HepG2 (cell line): ENCODE data around the gene RPL26. TPM values are rescaled to one million over a fixed set of nuclear protein-coding genes. Genes with fewer than 3 reads are reported as not detected.

Experiments
- ARNT ChIP-seq: fragments of 450-650 bp; IDR thresholded peaks from 2 replicates; pipeline ENCODE4 v1.6.1; 2017
- KDM4B ChIP-seq: sonication (generic); formaldehyde crosslinking; IDR thresholded peaks from 2 replicates; pipeline ENCODE4 v1.4.0; 2020; ENCODE audit warnings: missing genetic modification reagents
- POLR2AphosphoS5 ChIP-seq: IDR thresholded peaks from 2 replicates; pipeline ENCODE4 v1.6.1; 2012; ENCODE audit warnings: low read depth, low read length
- PRPF4 ChIP-seq: fragments of 200-400 bp; formaldehyde crosslinking; IDR thresholded peaks from 2 replicates; pipeline ENCODE4 v1.6.1; 2016; ENCODE audit warnings: low read length, low read depth; ENCODE audit not compliant: poor library complexity, severe bottlenecking
- RNF219 ChIP-seq: sonication (generic); formaldehyde crosslinking; IDR thresholded peaks from 2 replicates; pipeline ENCODE4 v1.5.0; 2020; ENCODE audit warnings: mild to moderate bottlenecking, missing genetic modification reagents
- TCF12 ChIP-seq, 2 experiments: fragments of 450-650 bp in 1 of 2; sonication (generic) in 1 of 2; formaldehyde crosslinking in 1 of 2; IDR thresholded peaks; 2 replicates each; pipeline versions ENCODE4 v1.6.1 to v1.8.0; 2017 to 2022; ENCODE audit warnings: antibody characterized with exemption in 1 of 2, mild to moderate bottlenecking in 1 of 2, missing genetic modification reagents in 1 of 2, moderate library complexity in 1 of 2
- ZBTB46 ChIP-seq: sonication (generic); formaldehyde crosslinking; IDR thresholded peaks from 2 replicates; pipeline ENCODE4 v1.4.0; 2020; ENCODE audit warnings: mild to moderate bottlenecking, missing genetic modification reagents, borderline replicate concordance
- ZNF143 ChIP-seq: sonication (generic); formaldehyde crosslinking; IDR thresholded peaks from 2 replicates; pipeline ENCODE4 v1.4.0; 2020; ENCODE audit warnings: missing genetic modification reagents
- ZNF317 ChIP-seq: sonication (generic); formaldehyde crosslinking; IDR thresholded peaks from 2 replicates; pipeline ENCODE4 v1.5.0; 2020; ENCODE audit warnings: mild to moderate bottlenecking, missing genetic modification reagents
- ZNF841 ChIP-seq: sonication (generic); formaldehyde crosslinking; IDR thresholded peaks from 2 replicates; pipeline ENCODE4 v1.8.1; 2023; ENCODE audit warnings: missing genetic modification reagents, borderline replicate concordance
- polyA plus RNA-seq, 8 experiments: library from polyadenylated mRNA; depleted of rRNA in 3 of 8; stranded (reverse) in 7 of 8; unstranded in 1 of 8; fragments of >200 nt; fragmentation: Illumina TruSeq in 4 of 8; extraction: Trizol in 4 of 8; gene quantifications; 2 replicates each; pipeline versions ENCODE4 v1.2.1 to v1.2.3, GENCODE V29; 2011 to 2016; ENCODE audit warnings: low read depth in 4 of 8, missing spikeins in 1 of 8, mixed read lengths in 1 of 8; ENCODE audit not compliant: insufficient read depth in 1 of 8
- total RNA-seq, 5 experiments: library from RNA; depleted of rRNA; stranded (reverse); fragments of >200 nt; fragmentation: Illumina TruSeq; extraction: Trizol; gene quantifications; 2 replicates each; pipeline ENCODE4 v1.2.3, GENCODE V29; 2016; ENCODE audit warnings: low read depth in 1 of 5

RPL26 gene
- total and polyA plus RNA-seq, 2 of the 13 experiments (the other 11 are each of a cell fraction or from before 2014, with no cell fraction given): 2,817 to 3,529 TPM

GRCh38 chr17:8387914-8388651 is 5.1 kb upstream of the RPL26 start (continued):
- TF ChIP-seq ZBTB46 (CRISPR knock-in tag) (no peak), ZNF841 (CRISPR knock-in tag) (no peak), KDM4B (no peak), PRPF4 (no peak), ZNF143 (CRISPR knock-in tag) (no peak), ZNF317 (CRISPR knock-in tag) (no peak), ARNT (no peak), TCF12 (IDR thresholded peaks at IDR 0.05) (no peak), TCF12 (CRISPR knock-in tag; IDR thresholded peaks at IDR 0.05) (no peak), POLR2AphosphoS5 (no peak), RNF219 (CRISPR knock-in tag) (no peak)
